ACC112 (cell line): Measurements from ENCODE around the gene NPB.

ENCODE experiments used
- H2AFZ ChIP-seq: fragments of 200-600 bp; sonication (generic); one replicate; pipeline ENCODE4 v1.6.0; 2017; ENCODE audit warnings: antibody characterized with exemption, low read length; ENCODE audit not compliant: unreplicated experiment
- H3K27ac ChIP-seq: fragments of 200-600 bp; sonication (generic); 2 replicates; pipeline ENCODE4 v1.5.1; 2014; ENCODE audit warnings: low read depth, mild to moderate bottlenecking, antibody characterized with exemption, low read length, moderate library complexity
- H3K27me3 ChIP-seq: fragments of 200-600 bp; sonication (generic); 2 replicates; pipeline ENCODE4 v1.6.1; 2014; ENCODE audit warnings: mild to moderate bottlenecking, antibody characterized with exemption, low read length, moderate library complexity, mixed read lengths; ENCODE audit not compliant: insufficient read depth
- H3K36me3 ChIP-seq: fragments of 200-600 bp; sonication (generic); 2 replicates; pipeline ENCODE4 v1.6.1; 2016; ENCODE audit warnings: mild to moderate bottlenecking, antibody characterized with exemption, low read length, moderate library complexity, mixed read lengths; ENCODE audit not compliant: insufficient read depth
- H3K4me1 ChIP-seq: fragments of 200-600 bp; sonication (generic); one replicate; pipeline ENCODE4 v1.6.1; 2016; ENCODE audit warnings: low read length, mixed read lengths; ENCODE audit not compliant: insufficient read depth, unreplicated experiment, control insufficient read depth
- H3K4me3 ChIP-seq: fragments of 200-600 bp; sonication (generic); 2 replicates; pipeline ENCODE4 v1.5.1; 2014; ENCODE audit warnings: mild to moderate bottlenecking, low read depth, low read length
- H3K79me2 ChIP-seq: fragments of 200-600 bp; sonication (generic); one replicate; pipeline ENCODE4 v1.6.0; 2016; ENCODE audit warnings: low read length; ENCODE audit not compliant: control insufficient read depth, unreplicated experiment, insufficient read depth

Gene NPB

DNA sequence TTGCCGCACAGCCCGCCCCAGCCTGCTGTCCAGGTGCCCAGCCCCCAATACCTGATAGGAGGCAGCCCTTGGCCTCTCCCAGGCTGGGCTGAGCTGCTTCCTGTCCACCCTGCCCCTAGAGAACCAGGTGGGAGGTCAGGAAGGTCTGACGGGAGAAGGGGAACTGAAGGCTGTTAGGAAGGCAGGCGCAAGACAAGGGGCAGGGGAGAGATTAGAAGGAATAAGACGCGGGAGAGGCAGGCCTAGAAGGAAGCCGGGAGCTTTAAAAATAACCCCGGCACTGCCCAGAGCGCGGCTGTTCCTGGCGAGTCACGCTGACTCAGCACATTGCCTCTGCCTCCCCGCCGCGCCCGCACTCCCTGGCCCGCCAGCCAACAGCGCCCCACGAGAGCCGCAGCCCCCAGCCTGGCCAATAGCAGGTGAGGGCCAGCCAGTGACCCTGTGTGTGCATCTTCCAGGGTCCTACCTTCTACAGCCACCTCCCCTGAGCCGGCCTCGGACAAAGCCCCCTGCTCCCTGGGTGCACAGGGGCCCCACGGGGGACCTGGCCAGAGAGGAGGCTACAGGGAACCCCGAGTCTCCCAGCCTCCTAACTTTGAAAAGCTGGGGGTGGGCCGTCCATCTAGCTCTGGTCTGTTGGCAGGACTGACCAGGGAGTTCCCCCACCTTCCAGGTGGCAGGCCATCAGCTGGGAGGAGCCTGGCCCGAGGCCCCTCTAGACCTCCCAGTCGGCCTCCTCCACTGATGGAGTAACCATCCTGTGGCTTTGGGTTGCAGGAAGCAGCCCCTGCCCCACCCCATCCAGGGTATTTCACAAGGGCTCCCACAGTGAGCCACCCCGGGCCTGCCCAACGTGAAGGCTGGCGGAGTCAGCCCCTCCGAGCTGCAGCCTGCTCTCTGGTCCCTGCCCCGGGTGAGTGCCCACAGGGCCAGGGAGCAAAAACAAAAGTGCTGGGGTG lies 21.5 kb downstream of the NPB start:
- H2AFZ ChIP-seq = no peak overlapping the region
- peaks cover 31% of the 10 kb centered on the region for H3K4me1 ChIP-seq
- peaks cover 61% of the 10 kb centered on the region for H3K79me2 ChIP-seq
- peak overlapping the region; percentile 73 for H3K4me3 ChIP-seq
- H3K36me3 ChIP-seq = no peaks in the 10 kb centered on the region; the same call in 1 of the 2 replicates
- H3K27ac ChIP-seq = peak overlapping the region; percentile 88
- H3K27me3 ChIP-seq = no peaks in the 10 kb centered on the region

DNA sequence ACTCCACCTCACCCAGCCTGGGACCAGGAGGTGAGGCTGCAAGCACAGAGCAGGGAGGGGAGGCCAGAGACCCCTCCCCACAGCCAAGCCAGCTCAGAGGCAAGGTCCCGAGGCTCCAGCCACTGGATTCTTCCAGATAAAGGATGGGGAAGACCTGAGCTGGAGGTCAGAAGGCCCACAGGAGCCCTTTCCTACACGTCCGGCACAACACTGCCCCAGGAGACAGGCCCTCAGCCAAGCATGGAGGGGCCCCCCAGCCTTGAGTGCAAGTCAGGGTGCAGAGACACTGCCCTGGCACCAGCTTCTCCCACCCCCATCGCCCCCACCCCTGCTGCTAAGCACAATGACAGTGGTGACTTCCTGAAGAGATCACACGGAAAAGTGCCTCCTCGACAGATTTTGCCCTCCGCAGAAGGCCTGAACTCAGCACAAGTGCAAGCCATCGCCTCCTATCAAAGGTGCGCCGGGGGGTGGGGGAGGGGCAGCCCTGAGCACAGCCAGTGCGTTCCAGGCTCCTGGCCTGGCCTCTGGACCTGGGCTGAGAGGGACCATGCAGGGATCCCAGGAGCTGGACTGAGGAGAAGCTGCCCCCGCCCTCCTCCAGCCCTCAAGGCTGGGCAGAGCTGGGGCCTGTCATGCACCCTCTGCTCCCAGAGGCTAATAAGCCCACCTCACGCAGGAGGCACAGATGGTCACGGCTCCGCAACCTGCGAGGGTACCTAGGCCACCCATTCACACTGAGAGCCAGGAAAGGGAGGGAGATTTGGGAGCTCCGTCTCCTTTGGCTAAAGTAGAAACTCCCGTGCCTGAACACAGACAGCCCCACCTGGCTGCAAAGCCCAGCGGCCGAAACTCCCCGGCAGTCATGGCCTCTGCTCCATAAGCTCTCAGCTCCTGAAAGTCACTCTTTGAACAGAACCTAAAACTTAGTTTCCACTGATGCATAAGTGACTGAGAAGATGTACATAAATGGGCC lies 22.8 kb downstream of the NPB start:
- peak overlapping the region; percentile 73 for H3K4me3 ChIP-seq
- H2AFZ ChIP-seq = no peak overlapping the region
- H3K4me1 ChIP-seq = peaks cover 31% of the 10 kb centered on the region
- H3K36me3 ChIP-seq = no peaks in the 10 kb centered on the region; the same call in 1 of the 2 replicates
- no peaks in the 10 kb centered on the region for H3K27me3 ChIP-seq
- peaks cover 59% of the 10 kb centered on the region for H3K79me2 ChIP-seq
- H3K27ac ChIP-seq = peak overlapping the region; percentile 88

DNA sequence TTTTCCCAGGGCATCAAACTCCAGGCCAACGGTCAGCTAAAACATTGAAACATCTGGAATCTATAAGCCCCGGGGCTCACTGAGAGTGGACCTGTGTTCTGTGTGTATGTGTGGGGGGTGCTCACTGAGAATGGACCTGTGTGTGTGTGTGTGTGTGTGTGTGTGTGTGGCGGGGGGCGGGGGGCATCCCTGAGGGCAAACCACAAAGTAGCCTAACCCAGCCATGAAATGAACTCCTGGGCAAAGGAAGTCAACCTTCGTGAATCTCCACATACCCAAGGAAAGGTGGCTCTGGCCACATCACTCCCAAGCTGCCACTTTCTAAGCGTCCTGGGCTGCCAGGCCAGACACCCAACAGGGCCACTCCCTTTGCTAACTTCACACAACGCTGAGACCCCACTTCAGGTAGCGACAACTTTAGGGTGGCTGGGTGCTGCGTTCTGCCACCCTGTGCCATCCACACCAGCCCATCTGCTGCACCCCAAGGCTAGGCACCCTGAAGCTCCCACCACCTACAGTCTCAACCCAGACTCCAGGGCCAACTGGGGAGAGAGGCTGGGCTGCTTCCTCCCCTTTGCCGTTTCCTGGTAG lies 23.9 kb downstream of the NPB start:
- no peaks in the 10 kb centered on the region; the same call in 1 of the 2 replicates for H3K36me3 ChIP-seq
- H3K4me1 ChIP-seq = peaks cover 31% of the 10 kb centered on the region
- H3K27me3 ChIP-seq = no peaks in the 10 kb centered on the region
- peak overlapping the region; percentile 94 for H3K4me3 ChIP-seq
- peak overlapping the region; percentile 88 for H3K27ac ChIP-seq
- peaks cover 53% of the 10 kb centered on the region for H3K79me2 ChIP-seq
- no peak overlapping the region for H2AFZ ChIP-seq

DNA sequence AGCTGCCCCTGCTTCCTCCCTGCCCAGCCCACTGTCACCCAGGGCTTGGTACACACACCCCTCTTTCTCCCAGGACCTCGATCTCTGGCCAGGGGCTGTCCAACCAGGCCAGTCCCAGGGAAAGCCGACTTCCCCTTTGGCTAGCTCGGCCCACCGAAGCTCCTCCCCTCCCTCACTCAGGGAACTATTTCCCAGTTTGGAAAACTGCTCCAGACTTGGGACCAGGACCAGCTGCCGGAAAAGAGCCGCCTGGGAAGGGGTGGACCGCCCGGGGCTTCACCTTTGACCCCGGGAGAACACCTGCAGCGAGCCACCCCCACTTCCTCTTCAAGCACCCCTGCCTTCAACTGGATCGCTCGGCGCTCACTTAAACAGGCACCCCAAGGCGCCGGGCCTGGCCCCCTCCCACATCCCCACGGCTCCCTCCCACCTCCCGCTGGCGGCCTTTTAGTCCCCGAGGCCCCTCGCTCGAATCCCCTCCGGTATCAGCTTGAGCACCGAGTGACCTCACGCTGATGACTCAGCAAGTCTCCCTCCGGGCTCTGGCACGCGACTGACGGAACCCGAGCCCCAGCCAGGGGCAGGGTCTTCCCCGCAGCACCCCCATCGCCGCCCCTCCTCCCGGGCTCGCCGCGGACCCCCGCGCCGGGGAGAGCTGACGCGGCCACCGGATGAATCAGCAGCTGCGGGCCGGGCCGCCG lies 24.6 kb downstream of the NPB start:
- Histone ChIP-seq H3K27me3 (no peaks in the 10 kb centered on the region), H3K4me3 (peak overlapping the region; percentile 94), H3K4me1 (peaks cover 31% of the 10 kb centered on the region), H3K36me3 (no peaks in the 10 kb centered on the region; the same call in 1 of the 2 replicates), H3K79me2 (peaks cover 49% of the 10 kb centered on the region), H2AFZ (no peak overlapping the region), H3K27ac (peak overlapping the region; percentile 88)

DNA sequence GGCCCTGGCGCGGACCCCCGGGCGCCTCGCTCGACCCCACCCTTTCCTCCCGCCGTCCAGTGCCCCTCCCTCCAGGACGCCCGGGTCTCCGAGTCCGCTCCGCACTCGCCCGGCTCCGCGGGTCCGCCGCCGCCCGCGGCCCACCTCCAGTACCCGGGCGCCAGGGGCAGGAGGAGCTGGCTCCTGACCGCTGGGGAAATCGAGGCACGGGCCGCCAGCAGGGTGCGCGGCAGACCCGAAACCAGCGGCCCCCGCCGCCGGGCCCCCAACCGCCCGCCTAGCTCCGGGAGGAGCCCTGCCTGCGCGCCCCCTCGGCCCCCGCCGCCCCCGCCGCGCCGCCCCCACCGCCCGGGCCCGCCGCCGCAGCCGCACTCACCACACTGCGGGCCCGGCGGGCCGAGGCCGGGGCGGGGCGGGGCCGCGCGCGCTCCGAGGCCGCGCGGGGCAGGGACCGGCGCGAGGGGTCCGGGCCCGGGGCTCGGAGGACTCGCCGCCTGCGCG lies 25.2 kb downstream of the NPB start:
- Histone ChIP-seq H3K27ac (peak overlapping the region; percentile 88), H3K79me2 (peaks cover 45% of the 10 kb centered on the region), H3K4me1 (peaks cover 31% of the 10 kb centered on the region), H3K27me3 (no peaks in the 10 kb centered on the region), H3K36me3 (no peaks in the 10 kb centered on the region; the same call in 1 of the 2 replicates), H3K4me3 (peak overlapping the region; percentile 94), H2AFZ (no peak overlapping the region)

DNA sequence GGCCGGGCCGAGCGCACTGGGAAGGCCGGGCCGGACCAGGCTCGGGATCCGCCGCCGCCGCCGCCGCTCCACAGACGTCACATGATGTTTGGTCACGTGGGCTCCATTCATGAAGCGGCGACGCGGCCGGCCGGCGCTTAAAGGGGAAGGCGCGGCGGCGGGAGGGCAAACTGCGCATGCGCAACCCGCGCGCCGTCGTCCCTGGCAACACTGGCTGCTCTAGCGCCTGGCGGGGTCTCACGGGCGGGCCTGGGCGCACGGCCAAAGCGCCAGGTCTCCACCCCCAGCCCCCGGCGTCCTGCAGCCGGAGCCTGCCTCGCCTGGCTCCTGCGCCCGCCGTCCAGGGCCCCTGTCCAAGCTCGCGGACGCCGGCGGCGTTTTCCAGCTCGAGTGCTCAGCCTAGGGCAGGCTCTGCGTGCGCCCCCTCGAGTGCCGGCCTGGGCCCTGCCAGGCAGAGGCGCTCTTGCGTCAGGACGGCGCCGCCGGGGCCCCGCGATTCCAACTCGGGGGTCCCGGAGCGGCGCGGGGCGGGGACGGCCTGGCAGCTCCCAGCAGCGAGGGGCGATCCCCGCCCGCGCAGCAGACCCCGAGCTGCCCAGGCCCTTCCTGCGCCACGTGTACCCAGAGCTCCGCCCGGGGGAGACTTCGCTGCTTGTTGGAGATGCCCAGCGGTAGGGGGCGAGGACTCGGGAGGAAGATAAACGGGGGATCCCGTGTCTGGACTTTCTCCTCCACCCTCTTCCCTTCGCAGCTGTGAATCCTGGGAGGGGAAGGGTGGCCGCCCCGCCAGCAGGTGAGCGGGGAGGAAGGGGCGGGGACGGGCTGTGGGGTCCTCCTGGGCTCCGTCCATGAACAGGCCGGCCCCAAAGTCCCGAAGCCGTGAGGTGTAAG lies 25.9 kb downstream of the NPB start, which contains the start of gene MAFG:
Gene MAFG, minus strand, starts transcription at position 83 of the 891 bp plus-strand sequence. CDS start 4,550 bp downstream, outside the sequence.
- no peaks in the 10 kb centered on the region for H3K36me3 ChIP-seq
- H3K27ac ChIP-seq = peak within 1 kb of the TSS; percentile 88
- peaks cover 38% of the 10 kb centered on the region for H3K79me2 ChIP-seq
- H3K27me3 ChIP-seq = no peaks in the 10 kb centered on the region
- peak within 1 kb of the TSS; percentile 79 for H2AFZ ChIP-seq
- peaks cover 26% of the 10 kb centered on the region for H3K4me1 ChIP-seq
- H3K4me3 ChIP-seq = peak within 1 kb of the TSS; percentile 94

DNA sequence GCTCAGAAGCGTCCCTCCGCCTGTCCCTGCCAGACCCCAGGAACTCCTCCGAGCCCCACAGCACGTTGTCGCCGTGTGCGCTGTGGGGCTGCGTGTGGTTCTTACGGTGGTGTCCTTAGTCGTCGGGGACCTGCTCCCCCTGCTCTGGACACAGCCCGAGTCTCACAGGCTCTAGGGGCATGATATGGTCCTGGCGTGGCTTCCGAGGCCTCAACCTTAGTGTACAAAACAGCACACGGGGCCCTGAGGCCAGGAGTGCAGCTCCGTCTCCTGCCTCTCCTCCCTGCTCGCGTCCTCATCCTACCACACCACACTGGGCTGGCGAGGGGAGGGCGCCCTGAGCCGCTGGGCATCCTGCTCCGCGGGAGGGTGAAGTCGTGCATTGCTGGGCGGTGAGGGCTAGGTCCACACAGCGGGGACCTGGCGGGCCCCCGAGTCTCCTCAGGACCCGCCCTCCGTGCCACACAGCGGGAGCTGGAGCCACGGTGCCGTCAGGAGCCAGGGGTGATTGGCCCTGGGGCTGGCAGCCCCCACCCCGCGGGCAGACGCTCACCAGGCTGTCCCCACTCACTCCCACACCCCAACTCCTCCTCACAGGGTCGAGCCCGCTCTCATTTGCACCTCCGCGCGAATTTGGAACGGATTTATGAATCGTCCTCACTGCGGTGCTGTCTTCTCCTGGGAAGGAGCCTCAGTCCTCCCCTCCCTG lies 26.7 kb downstream of the NPB start:
- Histone ChIP-seq H3K79me2 (peaks cover 31% of the 10 kb centered on the region), H3K27me3 (no peaks in the 10 kb centered on the region), H3K4me1 (peaks cover 22% of the 10 kb centered on the region), H2AFZ (peak overlapping the region; percentile 79), H3K36me3 (no peaks in the 10 kb centered on the region), H3K27ac (no peak overlapping the region), H3K4me3 (peak overlapping the region; percentile 85)

DNA sequence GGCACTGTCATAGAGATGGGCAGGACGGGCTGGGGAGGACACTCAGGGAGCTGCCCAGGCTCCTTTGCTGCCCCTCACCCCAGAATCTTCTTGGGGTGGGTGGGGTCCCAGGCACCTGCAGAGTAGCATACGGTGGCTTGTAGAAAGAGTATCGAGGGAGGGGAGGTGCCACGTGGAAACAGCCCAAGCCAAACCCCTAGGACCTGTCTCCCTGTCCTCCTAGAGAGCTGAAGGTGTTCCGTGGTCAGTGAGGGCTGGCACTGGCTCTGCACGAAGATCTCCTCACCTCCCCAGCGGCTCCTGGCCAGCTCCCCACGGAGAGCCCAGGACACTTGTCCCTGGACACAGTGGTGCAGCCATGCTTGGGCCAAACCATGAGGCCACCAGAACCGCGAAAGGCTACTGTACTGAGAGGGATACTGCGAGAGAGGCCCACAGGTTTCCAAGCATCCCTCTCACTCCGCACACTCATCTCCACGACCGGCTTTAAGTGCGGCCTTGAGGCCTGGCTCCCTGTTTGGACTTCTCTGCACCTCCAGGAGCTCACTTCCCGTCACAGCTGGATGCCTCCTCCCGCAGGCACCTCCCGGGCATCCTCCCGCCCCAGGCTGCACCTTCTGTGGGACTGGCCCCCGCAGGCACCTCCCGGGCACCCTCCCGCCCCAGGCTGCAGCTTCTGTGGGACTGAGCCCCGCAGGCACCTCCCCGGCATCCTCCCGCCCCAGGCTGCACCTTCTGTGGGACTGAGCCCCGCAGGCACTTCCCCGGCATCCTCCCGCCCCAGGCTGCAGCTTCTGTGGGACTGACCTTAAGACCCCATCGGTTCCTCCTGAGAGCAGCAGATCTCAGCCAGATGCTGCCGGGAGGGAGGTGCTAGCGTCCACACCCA lies 27.5 kb downstream of the NPB start:
- no peak overlapping the region for H2AFZ ChIP-seq
- H3K27me3 ChIP-seq = no peaks in the 10 kb centered on the region
- no peak overlapping the region for H3K27ac ChIP-seq
- H3K79me2 ChIP-seq = peaks cover 23% of the 10 kb centered on the region
- H3K4me1 ChIP-seq = peaks cover 14% of the 10 kb centered on the region
- H3K4me3 ChIP-seq = no peak overlapping the region; the same call in 1 of the 2 replicates
- no peaks in the 10 kb centered on the region for H3K36me3 ChIP-seq
